K562 (cell line): ENCODE results near the gene CMSS1. TPM values are rescaled to one million over a fixed set of nuclear protein-coding genes. Genes with fewer than 3 reads are reported as not detected.

Source experiments
- ATAC-seq: fragments of 200-7000 bp; cut with Tn5 transposase; 3 replicates; pipeline ENCODE4 v1.9.1; 2020; ENCODE audit warnings: moderate library complexity
- BruUV-seq: library from RNA; stranded (reverse); fragments of 400-500 nt; replicated peaks from 2 replicates; lab custom pipeline; 2021; lab: Mats Ljungman, UMichigan
- CTCF ChIA-PET: fragments of 300-600 bp; formaldehyde crosslinking; extraction: SDS; loops from one replicate; lab custom pipeline; 2021; ENCODE audit warnings: low intra/inter-chr PET ratio; lab: Yijun Ruan, JAX
- POLR2A ChIA-PET: fragments of 300-600, 350-650 bp; sonication (Branson Sonifier 250); formaldehyde crosslinking; extraction: SDS; loops from one replicate; lab custom pipeline; 2021; ENCODE audit warnings: antibody characterized with exemption, inconsistent platforms; lab: Yijun Ruan, JAX
- DNase-seq, 4 experiments: peaks; one replicate each; pipeline versions ENCODE4 v3.0.0 to v3.0.0-alpha.2; 2011 to 2018; ENCODE audit warnings: low spot score in 3 of 4, mixed read lengths in 3 of 4; ENCODE audit errors: extremely low read depth in 1 of 4
- FAIRE-seq: peaks from 2 replicates; lab custom pipeline; 2011; peaks lifted over from hg19 to GRCh38; lab: Jason Lieb, UNC
- H2AFZ ChIP-seq: 2 replicates; pipeline ENCODE4 v1.6.0; 2011; ENCODE audit warnings: low read depth, low read length, control low read depth, inconsistent platforms
- H3K27ac ChIP-seq: fragments of 200-600 bp; 3 replicates; pipeline ENCODE4 v1.8.0; 2011; ENCODE audit warnings: low read depth, mild to moderate bottlenecking, control low read depth, inconsistent platforms, low read length, moderate library complexity, mixed read lengths; ENCODE audit errors: extremely low read depth
- H3K27me3 ChIP-seq, 2 experiments: fragments of 300-600 bp in 1 of 2; 2 replicates in 1 of 2; 3 replicates in 1 of 2; pipeline versions ENCODE4 v1.6.0 to v1.8.0; 2011; ENCODE audit warnings: inconsistent platforms in 2 of 2, low read length in 2 of 2, mild to moderate bottlenecking in 1 of 2, mixed read lengths in 1 of 2, moderate library complexity in 1 of 2; ENCODE audit not compliant: control insufficient read depth in 2 of 2, insufficient read depth in 2 of 2
- H3K36me3 ChIP-seq: fragments of 300-600 bp; 3 replicates; pipeline ENCODE4 v1.8.0; 2011; ENCODE audit warnings: mild to moderate bottlenecking, low read length, inconsistent platforms; ENCODE audit not compliant: control insufficient read depth, insufficient read depth
- H3K4me1 ChIP-seq, 2 experiments: fragments of 200-600 bp in 1 of 2; replicated peaks in 1 of 2; 2 replicates in 1 of 2; 3 replicates in 1 of 2; pipeline versions ENCODE4 v1.5.1 to v1.8.0; 2011; ENCODE audit warnings: inconsistent platforms in 2 of 2, low read length in 2 of 2, mild to moderate bottlenecking in 1 of 2, mixed read lengths in 1 of 2, moderate library complexity in 1 of 2; ENCODE audit not compliant: control insufficient read depth in 2 of 2, insufficient read depth in 2 of 2
- H3K4me2 ChIP-seq: 2 replicates; pipeline ENCODE4 v1.6.1; 2011; ENCODE audit warnings: low read length, control low read depth, inconsistent platforms, mixed read lengths; ENCODE audit not compliant: insufficient read depth
- H3K4me3 ChIP-seq: fragments of 200-600 bp; sonication (generic), shearing (Covaris generic); 2 replicates; pipeline ENCODE4 v1.5.1; 2016; ENCODE audit warnings: control low read depth, inconsistent platforms
- H3K79me2 ChIP-seq: fragments of 200-600 bp; 3 replicates; pipeline ENCODE4 v1.8.0; 2011; ENCODE audit warnings: low read length, inconsistent platforms; ENCODE audit not compliant: control insufficient read depth, insufficient read depth
- H3K9ac ChIP-seq, 2 experiments: 2 replicates each; pipeline versions ENCODE4 v1.6.0 to v1.6.1; 2011; ENCODE audit warnings: low read depth in 2 of 2, low read length in 2 of 2, control low read depth in 1 of 2, inconsistent platforms in 1 of 2, mild to moderate bottlenecking in 1 of 2, mixed read lengths in 1 of 2; ENCODE audit not compliant: insufficient read depth in 1 of 2
- H3K9me1 ChIP-seq: one replicate; pipeline ENCODE4 v1.6.0; 2011; ENCODE audit warnings: inconsistent platforms, mild to moderate bottlenecking, low read length, moderate library complexity; ENCODE audit not compliant: control insufficient read depth, insufficient read depth
- H3K9me3 ChIP-seq: replicated peaks from 2 replicates; pipeline ENCODE4 v1.5.1; 2011; ENCODE audit warnings: low read depth, low read length, inconsistent platforms; ENCODE audit not compliant: control insufficient read depth, insufficient read depth
- H4K20me1 ChIP-seq: replicated peaks from 2 replicates; pipeline ENCODE4 v1.6.1; 2011; ENCODE audit warnings: low read length, inconsistent platforms, mixed read lengths; ENCODE audit not compliant: control insufficient read depth, insufficient read depth
- ATF1 ChIP-seq, 2 experiments: fragments of 450-650 bp in 1 of 2; IDR thresholded peaks; 2 replicates each; pipeline ENCODE4 v1.6.1; 2016; ENCODE audit warnings: missing compliant biosample characterization in 1 of 2, missing genetic modification characterization in 1 of 2
- ATF7 ChIP-seq: fragments of 450-650 bp; IDR thresholded peaks from 2 replicates; pipeline ENCODE4 v1.7.1; 2014; ENCODE audit warnings: mild to moderate bottlenecking, moderate library complexity
- E2F1 ChIP-seq: sonication (generic); formaldehyde crosslinking; IDR thresholded peaks from 2 replicates; pipeline ENCODE4 v1.8.1; 2023; ENCODE audit warnings: mild to moderate bottlenecking, missing genetic modification reagents, moderate library complexity
- E2F6 ChIP-seq, 2 experiments: IDR thresholded peaks; 2 replicates each; pipeline ENCODE4 v1.6.1; 2011; ENCODE audit warnings: borderline replicate concordance in 1 of 2, control low read depth in 1 of 2, low read depth in 1 of 2, low read length in 1 of 2, mild to moderate bottlenecking in 1 of 2, mixed read lengths in 1 of 2, moderate library complexity in 1 of 2; ENCODE audit not compliant: insufficient read depth in 1 of 2, insufficient read length in 1 of 2, poor library complexity in 1 of 2, severe bottlenecking in 1 of 2; ENCODE audit errors: extremely low read depth in 1 of 2
- ID3 ChIP-seq, 2 experiments: fragments of 250-450 bp in 1 of 2; fragments of 450-650 bp in 1 of 2; sonication (Bioruptor Pico) in 1 of 2; IDR thresholded peaks; 2 replicates each; pipeline versions ENCODE4 v1.6.1 to v1.8.0; 2016 to 2021; ENCODE audit warnings: mild to moderate bottlenecking in 2 of 2, moderate library complexity in 2 of 2, missing compliant biosample characterization in 1 of 2, missing genetic modification characterization in 1 of 2
- JUN ChIP-seq, 2 experiments: sonication (generic) in 1 of 2; formaldehyde crosslinking in 1 of 2; IDR thresholded peaks; 2 replicates each; pipeline versions ENCODE4 v1.6.1 to v1.8.0; 2012 to 2022; ENCODE audit warnings: borderline replicate concordance in 2 of 2, mild to moderate bottlenecking in 2 of 2, improper control_type of control experiment in 1 of 2, low read depth in 1 of 2, low read length in 1 of 2, missing genetic modification reagents in 1 of 2
- MAFF ChIP-seq: IDR thresholded peaks from 2 replicates; pipeline ENCODE4 v1.6.1; 2012; ENCODE audit warnings: low read length, improper control_type of control experiment
- MAZ ChIP-seq, 2 experiments: fragments of 450-650 bp in 1 of 2; sonication (generic) in 1 of 2; formaldehyde crosslinking; IDR thresholded peaks in 1 of 2; conservative IDR thresholded peaks in 1 of 2; 2 replicates each; pipeline versions ENCODE4 v1.4.0 to v1.5.0; 2020; ENCODE audit warnings: mild to moderate bottlenecking in 1 of 2, missing genetic modification reagents in 1 of 2
- POLR2G ChIP-seq: fragments of 200-400 bp; formaldehyde crosslinking; IDR thresholded peaks from 2 replicates; pipeline ENCODE4 v1.6.1; 2017; ENCODE audit warnings: low read depth, mild to moderate bottlenecking, antibody characterized with exemption, low read length, moderate library complexity
- RBBP5 ChIP-seq: fragments of 200-600 bp; sonication (generic); IDR thresholded peaks from 2 replicates; pipeline ENCODE4 v1.6.1; 2012; ENCODE audit warnings: borderline replicate concordance, mild to moderate bottlenecking, low read length, control low read depth, inconsistent platforms; ENCODE audit not compliant: insufficient read depth, poor library complexity, severe bottlenecking
- SMAD4 ChIP-seq: fragments of 250-450 bp; sonication (Bioruptor Pico); conservative IDR thresholded peaks from 2 replicates; pipeline ENCODE4 v1.8.0; 2021; ENCODE audit warnings: inconsistent platforms, mild to moderate bottlenecking, moderate library complexity
- SUPT5H ChIP-seq: fragments of 450-650 bp; IDR thresholded peaks from 2 replicates; pipeline ENCODE4 v1.6.1; 2016
- ZBTB7A ChIP-seq: IDR thresholded peaks from 2 replicates; pipeline ENCODE4 v1.6.1; 2011; ENCODE audit warnings: low read depth, mild to moderate bottlenecking, low read length, moderate library complexity, borderline replicate concordance; ENCODE audit not compliant: control insufficient read depth
- ZNF24 ChIP-seq: fragments of 450-650 bp; IDR thresholded peaks from 2 replicates; pipeline ENCODE4 v1.6.1; 2016
- ZSCAN29 ChIP-seq: fragments of 450-650 bp; IDR thresholded peaks from 2 replicates; pipeline ENCODE4 v1.6.1; 2017
- WGBS: fragments of 100-300 bp; shearing (Covaris generic); methylation state at CpG from one replicate; pipeline ENCODE4 v1.1.6; 2016; ENCODE audit warnings: low coverage, mixed read lengths; ENCODE audit not compliant: insufficient coverage; ENCODE audit errors: missing lambda C conversion rate; 5-methylcytosine and 5-hydroxymethylcytosine counted together
- in situ Hi-C: fragments of 300-500 bp; cut with MboI; formaldehyde crosslinking; loops from 4 replicates; pipeline ENCODE4 v1.15.0; 2018; ENCODE audit warnings: inconsistent platforms, mixed read lengths
- intact Hi-C: fragments of 100-400 bp; cut with micrococcal nuclease; formaldehyde crosslinking; loops from 2 replicates; pipeline ENCODE4 v1.14.2; 2022
- polyA plus RNA-seq, 8 experiments: library from polyadenylated mRNA; depleted of rRNA in 4 of 8; stranded (reverse) in 5 of 8; unstranded in 3 of 8; fragments of >200 nt; fragmentation: Nextera tagmentation in 2 of 8; fragmentation: Illumina TruSeq in 1 of 8; extraction: Ambion mirVana in 2 of 8; extraction: Trizol in 1 of 8; gene quantifications; 2 replicates each; pipeline versions ENCODE4 v1.2.1 to v1.2.3, GENCODE V29; 2011 to 2014; ENCODE audit warnings: inconsistent platforms in 1 of 8, missing spikeins in 1 of 8
- total RNA-seq, 7 experiments: library from RNA; depleted of rRNA in 6 of 7; stranded (reverse); fragments of >200 nt in 6 of 7; fragmentation: Illumina TruSeq in 2 of 7; extraction: Trizol in 2 of 7; gene quantifications; 2 replicates each; pipeline versions ENCODE4 v1.2.1 to v1.2.3, GENCODE V29; 2011 to 2021; ENCODE audit warnings: low replicate concordance in 1 of 7

The CMSS1 gene
- total and polyA plus RNA-seq, 9 of the 15 experiments (the other 6 are each of a cell fraction or from before 2014, with no cell fraction given) = 46.9 to 109 (median 72.3) TPM

GRCh38 chr3:99875929-99876841, 58.5 kb downstream of the CMSS1 start:
- Histone ChIP-seq H3K9ac (peak overlapping the region; percentile 87 to 94), H3K4me3 (peak overlapping the region; percentile 54), H3K9me3 (no peaks in the 10 kb centered on the region), H4K20me1 (no peaks in the 10 kb centered on the region), H2AFZ (peak overlapping the region; percentile 85), H3K4me2 (peak overlapping the region; percentile 80), H3K27ac (peak overlapping the region; percentile 90), H3K36me3 (peaks cover 6% of the 10 kb centered on the region; the same call in 1 of the 3 replicates), H3K27me3 (no peaks in the 10 kb centered on the region), H3K79me2 (peaks cover 76% of the 10 kb centered on the region), H3K9me1 (no peaks in the 10 kb centered on the region), H3K4me1 (peaks cover 10 to 28% of the 10 kb centered on the region in 2 experiments; a peak in 4 of 5 replicates)
- POLR2A ChIA-PET = interaction anchor here (0.6 to 1.2 kb wide), 4 partner anchors 10 to 1603 kb away, joined by 3 to 5 read pairs (median 4); no protein-coding TSS in a partner anchor
- intact Hi-C loops (no loop called here), in situ Hi-C loops (no loop called here)
- ATAC-seq = peak; percentile 93
- no peak for FAIRE-seq
- 0% methylated on average over 16 of the region's 63 CpGs for WGBS
- TSS peak; percentile 80 for BruUV-seq
- peak; percentile 63 to 83 (median 68) for DNase-seq
- CTCF ChIA-PET = no interaction called here
- TF ChIP-seq RBBP5 = peak; percentile 82
- TF ChIP-seq MAZ (CRISPR knock-in tag; conservative IDR thresholded peaks at IDR 0.05 in 1 of 2, IDR thresholded peaks at IDR 0.05 in 1 of 2) = peak; percentile 29 to 70; a peak in 3 of 4 replicates
- TF ChIP-seq ATF7 = peak; percentile 97
- TF ChIP-seq E2F6 (IDR thresholded peaks at IDR 0.05; ENCODE audit: borderline replicate concordance in 1 of 2, extremely low read depth in 1 of 2, insufficient read depth in 1 of 2, insufficient read length in 1 of 2, low read depth in 1 of 2, low read length in 1 of 2, poor library complexity in 1 of 2, severe bottlenecking in 1 of 2) = peak in 1 of 2 experiments; percentile 42
- TF ChIP-seq MAFF = no peak
- TF ChIP-seq ZBTB7A = peak; percentile 98
- peak; percentile 30; the same call in 1 of the 2 replicates for TF ChIP-seq JUN (IDR thresholded peaks at IDR 0.05; ENCODE audit: borderline replicate concordance, low read depth, low read length)
- no peak for TF ChIP-seq JUN (CRISPR knock-in tag; IDR thresholded peaks at IDR 0.05; ENCODE audit: borderline replicate concordance)
- TF ChIP-seq ATF1 (CRISPR knock-in tag; IDR thresholded peaks at IDR 0.05) = no peak
- peak; percentile 88 for TF ChIP-seq ATF1 (tag; IDR thresholded peaks at IDR 0.05)
- TF ChIP-seq ZNF24 = 0 out of 2 replicates have a peak, but pooled peaks have one; percentile 12
- 0 out of 2 replicates have a peak, but pooled peaks have one; percentile 54 for TF ChIP-seq SMAD4 (CRISPR knock-in tag)
- TF ChIP-seq E2F1 (CRISPR knock-in tag) = peak; percentile 55; the same call in 1 of the 2 replicates
- no peak for TF ChIP-seq SUPT5H
- TF ChIP-seq POLR2G = peak; percentile 95
- 0 out of 2 replicates have a peak, but pooled peaks have one; percentile 4 for TF ChIP-seq ZSCAN29
- no peak for TF ChIP-seq ID3 (CRISPR knock-in tag; IDR thresholded peaks at IDR 0.05)
- no peak for TF ChIP-seq ID3 (tag; IDR thresholded peaks at IDR 0.05)
